Measurements from ENCODE around the gene CDYL. TPM values are rescaled to one million over a fixed set of nuclear protein-coding genes. Genes with fewer than 3 reads are reported as not detected.

CDYL gene
- 33.0 and 74.2 TPM in 2 replicates for total RNA-seq (2014; rRNA removed; shearing (Covaris generic); ENCODE audit: low replicate concordance)

- no peak for DNase-seq (ENCODE audit: low read depth)
- in situ Hi-C loops (cut with HindIII; ENCODE audit: low pct_unique_long_range_greater_than_20kb, low sequenced_read_pairs), result no loop called here
These were observed at the start of gene CDYL for GRCh38 chr6:4776131-4776492. CDYL (plus strand) TSS chr6:4776404; CDS start chr6:4776784, 380 bp downstream.

GRCh38 chr6:4726645-4727044 lies 49.6 kb upstream of the CDYL start:
- no peak for DNase-seq (ENCODE audit: low read depth)
- in situ Hi-C loops (cut with HindIII; ENCODE audit: low pct_unique_long_range_greater_than_20kb, low sequenced_read_pairs), result no loop called here

DNA sequence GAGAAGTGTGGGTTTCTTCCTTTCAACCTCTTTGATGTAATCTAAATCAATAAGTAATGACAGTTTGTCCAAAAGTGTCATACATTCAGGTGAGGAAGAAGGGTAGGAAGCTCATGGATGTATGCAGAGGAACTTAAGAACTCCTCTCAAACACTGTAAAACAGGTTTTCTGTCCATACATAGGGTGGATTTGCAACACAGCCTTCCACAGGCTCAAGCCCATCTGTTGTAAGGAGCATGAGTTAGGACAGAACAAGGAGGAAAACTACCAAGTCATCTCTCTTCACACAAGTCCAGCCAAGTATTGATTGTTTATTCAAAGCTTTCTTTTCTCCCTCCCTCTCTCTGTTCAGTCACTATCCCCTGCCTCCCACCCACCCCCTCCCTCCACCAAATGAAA lies 49.0 kb upstream of the CDYL start:
- no peak for DNase-seq (ENCODE audit: low read depth)
- in situ Hi-C loops (cut with HindIII; ENCODE audit: low pct_unique_long_range_greater_than_20kb, low sequenced_read_pairs), result no loop called here

GRCh38 chr6:4727671-4728435 lies 48.4 kb upstream of the CDYL start:
- peak; percentile 47 for DNase-seq (ENCODE audit: low read depth)
- in situ Hi-C loops (cut with HindIII; ENCODE audit: low pct_unique_long_range_greater_than_20kb, low sequenced_read_pairs), result no loop called here

- in situ Hi-C loops (cut with HindIII; ENCODE audit: low pct_unique_long_range_greater_than_20kb, low sequenced_read_pairs), result no loop called here
- no peak for DNase-seq (ENCODE audit: low read depth)
These were observed 47.8 kb upstream of the CDYL start for GRCh38 chr6:4728436-4728769.

- in situ Hi-C loops (cut with HindIII; ENCODE audit: low pct_unique_long_range_greater_than_20kb, low sequenced_read_pairs), result no loop called here
- DNase-seq (ENCODE audit: low read depth), result no peak
These were observed 47.3 kb upstream of the CDYL start for GRCh38 chr6:4728926-4729325.

DNA sequence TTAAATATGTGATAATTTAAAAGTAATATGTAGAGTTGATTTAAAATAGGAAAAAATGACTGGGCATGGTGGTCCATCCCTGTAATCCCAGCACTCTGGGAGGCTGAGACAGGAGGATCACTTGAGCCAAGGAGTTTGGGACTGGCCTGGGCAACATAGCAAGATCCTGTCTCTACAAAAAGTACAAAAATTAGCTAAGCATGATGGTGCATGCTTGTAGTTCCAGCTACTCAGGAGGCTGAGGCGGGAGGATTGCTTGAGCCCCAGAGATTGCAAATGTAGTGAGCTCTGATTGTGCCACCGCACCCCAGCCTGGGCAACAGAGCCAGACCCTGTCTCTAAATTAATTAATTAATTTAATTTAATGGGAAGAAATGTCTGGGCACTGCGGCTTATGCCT lies 44.2 kb upstream of the CDYL start:
- in situ Hi-C loops (cut with HindIII; ENCODE audit: low pct_unique_long_range_greater_than_20kb, low sequenced_read_pairs), result no loop called here
- DNase-seq (ENCODE audit: low read depth), result no peak

GRCh38 chr6:4732691-4733315 lies 43.4 kb upstream of the CDYL start:
- DNase-seq (ENCODE audit: low read depth), result peak; percentile 88
- in situ Hi-C loops (cut with HindIII; ENCODE audit: low pct_unique_long_range_greater_than_20kb, low sequenced_read_pairs), result no loop called here

- DNase-seq (ENCODE audit: low read depth), result no peak
- in situ Hi-C loops (cut with HindIII; ENCODE audit: low pct_unique_long_range_greater_than_20kb, low sequenced_read_pairs), result no loop called here
These were observed 39.8 kb upstream of the CDYL start for GRCh38 chr6:4736371-4736873.

- no peak for DNase-seq (ENCODE audit: low read depth)
- in situ Hi-C loops (cut with HindIII; ENCODE audit: low pct_unique_long_range_greater_than_20kb, low sequenced_read_pairs), result no loop called here
These were observed 36.2 kb upstream of the CDYL start for GRCh38 chr6:4740032-4740431.

- in situ Hi-C loops (cut with HindIII; ENCODE audit: low pct_unique_long_range_greater_than_20kb, low sequenced_read_pairs), result no loop called here
- DNase-seq (ENCODE audit: low read depth), result no peak
These were observed 33.1 kb upstream of the CDYL start for GRCh38 chr6:4743062-4743461.

- no peak for DNase-seq (ENCODE audit: low read depth)
- in situ Hi-C loops (cut with HindIII; ENCODE audit: low pct_unique_long_range_greater_than_20kb, low sequenced_read_pairs), result no loop called here
These were observed 32.3 kb upstream of the CDYL start for GRCh38 chr6:4743926-4744325.

GRCh38 chr6:4747588-4747987 lies 28.6 kb upstream of the CDYL start:
- DNase-seq (ENCODE audit: low read depth), result no peak
- in situ Hi-C loops (cut with HindIII; ENCODE audit: low pct_unique_long_range_greater_than_20kb, low sequenced_read_pairs), result no loop called here

- in situ Hi-C loops (cut with HindIII; ENCODE audit: low pct_unique_long_range_greater_than_20kb, low sequenced_read_pairs), result no loop called here
These were observed 24.3 kb upstream of the CDYL start for GRCh38 chr6:4751823-4752464.

DNA sequence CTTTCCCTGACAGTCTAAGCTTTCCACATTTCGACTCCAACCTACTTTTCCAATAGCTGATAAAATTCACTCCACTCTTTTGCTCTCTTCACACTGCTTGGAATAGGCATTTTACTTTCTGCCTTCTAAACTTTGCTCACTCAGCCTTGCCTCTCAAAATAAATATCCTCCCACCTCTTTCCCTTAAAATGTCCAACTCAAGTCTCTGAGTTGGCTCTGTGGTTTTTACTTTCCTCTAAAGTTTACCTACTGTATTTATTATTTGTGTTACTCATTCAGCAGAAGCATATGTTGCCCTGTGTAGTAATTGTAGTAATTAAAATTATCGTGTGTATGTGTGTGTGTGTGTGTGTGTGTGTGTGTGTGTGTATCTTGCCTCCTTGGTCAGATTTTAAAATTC lies 20.0 kb upstream of the CDYL start:
- in situ Hi-C loops (cut with HindIII; ENCODE audit: low pct_unique_long_range_greater_than_20kb, low sequenced_read_pairs), result no loop called here
- DNase-seq (ENCODE audit: low read depth), result no peak

More at GRCh38 chr6:4751823-4752464, 24.3 kb upstream of the CDYL start:
- DNase-seq (ENCODE audit: low read depth), result no peak

DNA sequence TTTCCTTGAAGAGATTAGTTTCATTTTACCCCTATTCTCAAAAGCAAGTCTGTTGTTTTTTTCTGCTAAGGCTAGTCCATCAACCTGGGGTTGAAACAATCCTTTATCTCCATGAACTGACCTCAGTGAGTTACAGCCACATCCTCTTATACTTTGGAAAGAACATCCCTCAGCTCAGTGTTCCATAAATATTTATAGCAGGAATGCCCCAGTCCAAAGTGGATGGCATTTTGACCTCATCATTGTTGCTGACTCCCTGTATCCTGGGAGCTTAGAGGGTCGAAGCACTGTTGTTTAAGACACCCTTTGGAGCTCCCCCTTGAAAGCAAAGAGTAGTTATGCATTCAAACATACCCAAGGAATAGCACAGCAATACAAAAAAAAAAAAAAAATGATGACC lies 16.2 kb upstream of the CDYL start:
- in situ Hi-C loops (cut with HindIII; ENCODE audit: low pct_unique_long_range_greater_than_20kb, low sequenced_read_pairs), result no loop called here

DNA sequence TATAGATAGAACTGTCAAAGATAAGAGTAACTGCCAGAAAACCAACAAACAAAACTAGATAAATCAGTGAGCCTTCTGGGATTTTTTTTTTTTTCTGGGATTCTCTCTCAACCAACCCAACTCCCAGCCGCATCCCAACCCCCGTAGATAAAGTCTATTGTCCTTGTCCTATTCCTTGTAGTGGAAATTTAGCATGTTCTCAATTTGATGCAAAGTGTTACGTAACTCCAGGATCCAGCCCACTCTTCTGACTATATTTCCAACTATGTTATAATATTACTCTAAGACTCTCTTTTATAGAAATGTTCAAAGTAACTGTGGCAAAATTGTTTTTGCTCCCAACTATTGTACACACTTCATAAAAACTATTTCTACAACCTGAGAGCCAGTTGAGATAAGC lies 15.4 kb upstream of the CDYL start:
- no peak for DNase-seq (ENCODE audit: low read depth)
- in situ Hi-C loops (cut with HindIII; ENCODE audit: low pct_unique_long_range_greater_than_20kb, low sequenced_read_pairs), result no loop called here

More for the DNA sequence above, 16.2 kb upstream of the CDYL start:
- no peak for DNase-seq (ENCODE audit: low read depth)

DNA sequence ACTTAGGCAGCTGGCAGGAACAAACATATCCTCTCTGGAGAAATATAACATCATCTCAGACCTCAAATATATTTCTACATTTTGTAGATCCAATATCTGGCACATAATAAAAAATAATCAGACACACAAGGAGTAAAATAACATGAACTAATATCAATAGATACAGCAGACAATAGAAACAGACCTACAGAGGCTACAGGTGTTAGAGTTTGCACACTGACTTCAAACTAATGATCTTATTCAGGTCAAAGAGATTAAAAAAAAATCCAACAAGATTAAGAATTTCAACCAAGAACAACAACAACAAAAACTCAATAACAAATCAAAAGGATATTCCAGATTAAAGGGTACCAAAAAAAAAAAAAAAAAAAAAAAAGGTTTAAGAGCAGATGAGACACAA lies 13.9 kb upstream of the CDYL start:
- no peak for DNase-seq (ENCODE audit: low read depth)
- in situ Hi-C loops (cut with HindIII; ENCODE audit: low pct_unique_long_range_greater_than_20kb, low sequenced_read_pairs), result no loop called here

DNA sequence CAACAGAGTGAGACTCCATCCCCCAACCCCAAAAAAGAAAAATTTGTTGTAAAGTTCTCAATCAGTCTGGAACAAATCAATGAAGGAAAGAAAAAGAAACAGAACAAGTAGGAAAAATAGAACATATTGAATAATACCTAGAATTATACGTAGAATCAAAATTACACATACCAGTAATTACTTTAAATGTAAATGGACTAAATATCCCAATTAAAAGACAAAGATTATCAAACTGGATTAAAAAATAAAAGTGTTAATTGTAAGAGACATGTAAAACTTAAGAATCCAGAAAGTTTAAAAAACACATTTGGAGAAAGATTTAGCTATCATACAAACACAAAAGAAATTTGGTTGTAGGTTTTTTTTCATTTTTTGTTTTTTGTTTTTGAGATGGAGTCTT lies 12.3 kb upstream of the CDYL start:
- in situ Hi-C loops (cut with HindIII; ENCODE audit: low pct_unique_long_range_greater_than_20kb, low sequenced_read_pairs), result no loop called here
- DNase-seq (ENCODE audit: low read depth), result no peak

All from Caki2 (cell line).